HG02571 (cell line): Measurements from ENCODE around the gene PTGDS.
"Not testable (repeated sequence)": the region's sequence is repeated elsewhere in the genome, so short reads cannot be mapped to it uniquely, and the experiment has no call there.

Experiments
- ATAC-seq: cut with Tn5 transposase; IDR thresholded peaks from one replicate; pipeline ENCODE4 v1.9.1; 2021; ENCODE audit warnings: mild to moderate bottlenecking, moderate library complexity; ENCODE audit not compliant: unreplicated experiment

Gene PTGDS

DNA sequence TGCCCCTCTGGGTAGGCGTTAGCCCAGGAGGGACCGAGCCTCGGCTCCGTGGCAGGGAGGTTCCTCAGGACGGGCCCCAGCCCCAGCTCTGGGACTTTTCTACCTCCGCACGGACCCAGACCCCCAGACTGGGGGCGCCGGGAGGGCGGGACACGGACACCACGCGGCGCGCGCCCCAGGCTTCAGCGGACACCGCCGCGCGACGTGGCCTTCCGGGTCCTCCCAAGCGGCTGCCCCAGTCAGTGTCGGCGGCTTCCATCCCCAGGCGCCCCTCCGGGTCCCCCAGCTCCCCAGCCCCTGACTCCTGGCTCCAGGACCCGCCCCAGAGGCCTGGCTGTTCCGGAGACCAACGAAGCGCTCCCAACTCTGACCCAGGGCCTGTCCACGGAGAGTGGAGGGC is 8.5 kb downstream of the PTGDS start:
- ATAC-seq: no peak

- no peak for ATAC-seq
These were observed 11.6 kb downstream of the PTGDS start for GRCh38 chr9:136988872-136989271.

DNA sequence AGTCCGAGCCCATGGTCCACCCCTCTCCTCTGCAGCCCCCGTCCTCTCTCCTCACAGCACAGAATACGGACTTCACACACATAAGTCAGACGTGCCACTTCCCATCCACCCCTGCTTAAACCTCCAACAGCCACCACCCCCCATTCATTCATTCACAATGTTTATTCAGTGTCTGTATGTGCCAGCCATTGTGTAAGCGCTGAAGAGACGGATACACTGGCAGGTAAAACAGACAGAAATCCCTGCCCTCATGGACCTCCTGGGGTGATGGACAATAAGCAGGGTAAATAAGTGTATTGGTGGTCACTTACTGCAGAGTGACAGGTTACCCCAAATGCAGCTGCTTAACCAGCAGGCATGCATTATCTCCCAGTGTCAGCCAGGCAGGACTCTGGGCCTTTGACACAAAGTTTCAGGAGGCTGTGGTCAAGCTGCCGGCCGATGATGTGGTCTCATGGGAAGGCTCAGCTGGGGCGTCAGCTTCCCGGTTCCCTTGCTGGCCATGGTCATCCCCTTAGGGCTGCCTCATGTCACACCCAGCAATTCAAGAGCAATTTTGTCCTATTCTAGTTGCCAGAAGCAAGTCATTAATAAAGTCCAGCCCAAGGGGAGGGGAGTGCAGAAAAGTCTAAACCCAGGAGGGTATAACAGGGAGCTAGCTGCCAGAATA is 13.1 kb downstream of the PTGDS start:
- ATAC-seq: no peak

GRCh38 chr9:136991993-136992818 is 14.9 kb downstream of the PTGDS start, which contains the start of gene PAXX:
PAXX (plus strand) TSS chr9:136992422; CDS start chr9:136992444, 22 bp downstream.
- peak; percentile 65 for ATAC-seq

DNA sequence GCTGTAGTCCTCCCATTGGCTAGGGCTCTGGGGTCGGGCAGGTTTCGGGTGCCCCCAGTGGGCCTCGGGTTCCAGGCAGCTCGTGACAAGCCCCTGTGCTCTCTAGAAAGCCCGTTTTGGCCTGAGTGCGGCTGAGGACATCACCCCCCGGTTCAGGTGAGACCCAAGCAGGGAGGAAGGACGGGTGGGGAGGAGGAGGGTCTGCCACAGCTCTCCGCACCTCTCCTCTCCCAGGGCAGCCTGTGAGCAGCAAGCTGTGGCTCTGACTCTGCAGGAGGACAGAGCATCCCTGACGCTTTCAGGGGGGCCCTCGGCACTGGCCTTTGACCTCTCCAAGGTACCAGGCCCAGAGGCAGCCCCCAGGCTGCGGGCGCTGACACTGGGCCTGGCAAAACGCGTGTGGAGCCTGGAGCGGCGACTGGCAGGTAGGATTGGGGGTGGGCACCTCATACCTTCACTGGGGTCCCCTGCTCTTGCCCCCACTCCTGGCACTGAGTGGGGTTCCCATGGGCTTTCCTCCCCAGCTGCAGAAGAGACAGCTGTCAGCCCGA is 15.6 kb downstream of the PTGDS start:
- no peak for ATAC-seq

GRCh38 chr9:136994180-136994887 is 17.0 kb downstream of the PTGDS start:
- no peak for ATAC-seq

DNA sequence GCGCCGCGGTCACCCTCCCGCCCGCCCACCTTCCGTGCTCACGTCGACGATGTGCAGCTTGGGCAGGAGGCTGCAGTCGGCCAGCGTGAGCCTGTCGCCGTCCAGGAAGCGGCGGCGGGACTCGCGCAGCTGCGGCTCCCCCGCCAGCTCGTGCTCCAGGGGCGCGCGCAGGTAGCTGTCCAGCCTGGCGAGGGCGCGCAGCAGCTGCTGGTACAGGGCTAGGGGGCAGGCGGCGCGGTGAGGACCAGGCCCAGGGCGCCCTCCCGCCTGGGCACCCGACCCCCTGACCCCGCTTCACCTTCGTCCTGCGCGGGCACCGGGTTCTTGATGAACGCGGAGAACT is 17.6 kb downstream of the PTGDS start:
- ATAC-seq: no peak

DNA sequence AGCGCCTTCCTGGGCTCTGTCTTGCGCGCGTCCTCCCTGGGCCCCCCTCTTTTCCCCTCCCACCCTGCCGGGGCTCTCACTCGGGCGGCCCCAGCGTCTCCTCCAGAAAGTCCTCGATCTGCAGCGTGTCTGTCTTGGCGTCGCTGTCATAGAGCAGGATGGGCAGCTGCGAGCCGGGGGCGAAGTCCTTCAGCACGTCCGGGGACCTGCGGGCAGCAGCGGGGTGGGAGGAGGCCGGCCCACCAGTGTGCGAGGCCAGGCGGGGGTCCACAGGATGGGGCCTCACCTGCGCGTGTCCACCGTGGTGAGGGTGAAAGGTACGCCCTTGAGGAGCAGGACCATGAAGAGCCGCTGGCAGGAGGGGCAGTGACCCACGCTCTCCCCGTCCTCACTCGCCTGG is 18.1 kb downstream of the PTGDS start:
- no peak for ATAC-seq

DNA sequence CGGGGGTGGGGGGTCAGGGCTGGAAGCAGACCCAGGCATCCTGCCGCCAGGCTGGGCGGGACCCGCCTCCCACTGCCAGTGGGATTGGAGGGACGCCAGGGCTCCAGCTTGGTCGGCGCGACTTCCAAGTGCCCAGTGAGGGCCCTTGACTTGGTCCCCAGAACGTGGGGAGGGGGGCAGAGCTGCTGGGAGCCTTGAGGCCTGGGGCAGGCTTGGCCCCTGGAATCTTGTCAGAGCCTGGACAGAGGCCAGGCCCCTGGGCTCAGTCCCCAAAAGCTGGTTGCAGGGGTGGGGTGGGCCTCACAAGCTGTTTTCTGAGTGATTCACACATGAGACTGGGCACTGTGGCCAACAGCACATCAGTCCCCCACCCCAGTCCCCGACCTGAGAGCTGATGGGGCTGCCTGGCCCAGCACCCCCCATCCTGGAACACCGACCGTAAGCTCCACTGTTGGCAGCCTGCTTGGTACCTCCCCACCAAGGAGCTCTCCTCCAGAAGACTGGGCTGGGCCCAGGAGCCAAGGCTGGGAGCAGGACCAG is 18.5 kb downstream of the PTGDS start:
- no peak for ATAC-seq

DNA sequence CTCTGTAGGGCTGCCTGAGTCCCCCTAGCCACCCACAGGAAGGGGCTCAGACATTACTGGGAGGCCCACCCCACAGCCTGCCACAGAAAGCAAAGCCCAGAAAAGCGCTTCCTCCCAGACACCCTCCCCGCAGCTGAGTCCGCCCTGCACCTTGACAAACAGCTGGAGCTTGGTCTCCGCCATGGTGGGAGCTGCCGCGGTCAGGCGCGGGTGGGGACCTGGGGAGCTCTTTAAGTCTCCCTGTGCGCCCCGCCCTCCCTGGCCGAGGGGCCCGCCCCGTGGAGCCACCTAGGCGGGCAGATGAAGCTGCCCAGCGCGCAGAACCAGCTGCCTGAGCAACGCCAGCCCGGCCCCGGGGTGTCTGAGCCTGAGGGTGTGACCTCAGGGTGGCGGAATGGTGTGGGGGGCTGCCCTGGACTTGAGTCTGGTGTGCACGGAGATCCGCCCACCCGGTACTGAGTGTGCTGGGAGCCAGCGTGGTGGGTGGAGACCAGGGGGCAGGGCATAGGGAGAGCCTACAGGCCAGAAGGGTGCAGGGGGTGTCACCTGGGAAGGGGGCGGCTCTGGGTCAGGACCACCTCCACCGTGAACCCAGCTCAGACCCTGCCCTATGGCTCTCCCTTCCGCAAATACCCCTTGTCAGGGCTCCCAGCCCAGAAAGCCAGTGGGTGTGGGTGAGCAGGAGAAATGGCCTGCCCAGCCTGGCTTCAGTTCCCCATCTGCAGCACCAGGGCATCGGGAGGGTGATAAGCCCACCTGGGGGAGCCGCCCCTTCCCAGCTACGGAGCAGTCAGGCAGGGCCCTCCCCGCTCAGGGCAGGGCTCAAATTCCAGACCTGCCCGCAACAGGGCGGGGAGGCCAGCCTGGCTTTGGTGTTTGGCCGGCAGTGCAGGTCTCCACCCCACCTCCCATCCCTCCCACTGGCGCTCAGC is 19.3 kb downstream of the PTGDS start, which contains the start of gene CLIC3:
CLIC3 (minus strand) TSS at position 208 of the 932 bp plus-strand sequence; CDS start at position 183, 25 bp downstream.
- no peak for ATAC-seq

DNA sequence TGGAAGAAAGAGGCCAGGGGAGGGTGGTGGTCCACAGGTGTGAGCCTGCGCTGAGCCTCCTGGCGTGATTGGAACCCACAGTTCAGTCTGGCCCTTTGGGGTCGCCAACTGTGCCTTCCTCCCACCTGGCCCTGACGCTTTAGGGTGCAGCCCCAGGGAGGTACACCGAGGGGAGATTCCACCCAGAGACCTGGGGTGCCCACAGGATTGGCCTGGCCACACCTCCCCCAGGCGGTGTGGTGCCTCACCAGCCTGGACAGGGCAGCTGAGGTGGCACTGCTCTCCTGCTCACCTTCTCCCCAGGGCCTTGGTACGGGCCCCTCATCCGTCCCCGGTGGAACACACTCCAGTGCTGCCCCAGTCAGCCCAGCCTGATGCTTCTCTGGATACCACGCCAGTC is 20.1 kb downstream of the PTGDS start:
- ATAC-seq: no peak

- no peak for ATAC-seq
These were observed 20.5 kb downstream of the PTGDS start for GRCh38 chr9:136997830-136998234.

- ATAC-seq: peak; percentile 59
These were observed 23.1 kb downstream of the PTGDS start for GRCh38 chr9:137000177-137000930.

DNA sequence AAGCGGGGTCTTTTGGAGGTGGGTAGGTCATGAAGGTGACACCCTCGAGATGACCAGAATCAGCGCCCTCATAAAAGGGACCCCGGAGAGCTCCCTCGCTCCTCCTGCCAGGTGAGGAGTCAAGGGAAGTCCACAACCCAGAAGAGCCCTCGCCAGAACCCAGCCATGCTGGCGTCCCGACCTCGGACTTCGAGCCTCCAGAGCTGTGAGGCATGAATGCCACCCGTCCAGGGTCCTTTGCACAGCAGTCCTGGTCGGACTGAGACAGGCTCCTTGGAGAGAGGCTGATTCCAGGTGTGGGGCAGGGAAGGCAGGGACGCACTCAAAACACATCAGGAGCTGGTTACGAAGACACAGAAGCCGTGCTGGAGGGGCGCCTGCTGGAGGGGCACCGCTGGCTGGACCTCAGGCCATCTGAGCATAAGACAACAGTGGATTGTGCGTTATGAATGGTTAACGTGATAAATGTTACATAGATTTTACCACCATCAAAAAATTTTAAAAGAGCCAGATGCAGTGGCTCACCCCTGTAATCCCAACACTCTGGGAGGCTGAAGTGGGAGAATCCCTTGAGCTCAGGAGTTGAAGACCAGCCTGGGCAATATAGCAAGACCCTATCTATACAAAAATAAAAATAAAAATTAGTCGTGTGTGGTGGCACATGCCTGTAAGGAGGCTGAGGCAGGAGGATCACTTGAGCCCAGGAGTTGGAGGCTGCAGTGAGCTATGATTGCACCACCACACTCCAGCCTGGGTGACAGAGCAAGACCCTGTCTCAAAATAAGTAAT is 24.7 kb downstream of the PTGDS start:
- no peak for ATAC-seq

GRCh38 chr9:137002646-137003041 is 25.3 kb downstream of the PTGDS start:
- ATAC-seq: no peak

- ATAC-seq: not testable (repeated sequence)
These were observed 27.0 kb downstream of the PTGDS start for GRCh38 chr9:137004285-137004684.

DNA sequence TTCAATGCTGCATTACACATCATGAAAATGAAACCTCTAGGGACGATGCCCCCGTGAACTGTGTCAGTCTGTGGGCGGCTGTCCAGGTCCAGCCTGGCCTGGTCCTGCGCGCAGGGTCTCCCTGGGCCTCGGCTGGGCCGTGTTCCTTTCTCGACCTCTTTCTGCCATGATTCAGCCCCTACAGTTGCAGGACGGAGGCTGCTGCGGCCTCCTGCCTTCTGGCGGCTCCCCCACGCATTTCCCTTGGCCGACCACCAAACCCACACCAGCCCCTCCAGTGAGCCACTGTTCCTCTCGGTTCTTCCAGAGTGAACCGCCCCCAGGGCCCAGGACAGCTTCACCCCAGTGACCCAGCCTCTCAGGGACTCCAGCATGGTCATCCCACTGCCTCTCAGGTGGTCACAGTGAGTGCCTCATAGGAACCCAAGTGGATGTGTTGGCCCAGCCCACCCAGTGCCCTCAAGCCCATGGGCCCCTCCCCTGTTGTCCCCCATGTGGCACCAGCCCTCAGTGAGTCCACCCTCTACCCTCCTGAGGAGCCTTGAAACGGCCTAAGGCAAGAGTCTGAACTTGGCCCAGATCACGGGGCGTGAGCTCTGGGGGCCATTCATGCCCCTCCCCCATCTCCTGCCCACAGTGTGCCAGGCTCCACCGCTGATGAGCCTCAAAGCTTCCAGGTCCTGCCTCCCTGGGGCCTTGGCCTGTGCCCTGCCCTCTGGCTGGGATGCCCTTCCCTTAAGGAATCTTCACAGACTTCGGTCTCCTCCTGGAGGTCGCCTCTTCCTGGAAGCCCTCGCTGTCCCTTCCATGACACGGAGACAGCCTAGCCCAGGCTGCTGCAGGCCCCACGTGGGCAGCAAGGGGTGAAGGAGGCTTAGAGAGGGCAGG is 29.1 kb downstream of the PTGDS start:
- no peak for ATAC-seq
